Smooth muscle cell (in vitro differentiated cells): ENCODE data around the gene SUSD2. TPM values are rescaled to one million over a fixed set of nuclear protein-coding genes. Genes with fewer than 3 reads are reported as not detected.

Source experiments
- DNase-seq: peaks from one replicate; lab custom pipeline; 2025; ENCODE audit not compliant: unreplicated experiment; lab: John Stamatoyannopoulos, UW
- H2AFZ ChIP-seq: fragments of 200-600 bp; sonication (generic); 2 replicates; pipeline ENCODE4 v1.6.0; 2016; ENCODE audit warnings: antibody characterized with exemption, low read depth, mild to moderate bottlenecking
- H3F3A ChIP-seq: fragments of 200-600 bp; sonication (generic); 2 replicates; pipeline ENCODE4 v1.6.0; 2017; ENCODE audit warnings: antibody characterized with exemption, low read depth
- H3K27ac ChIP-seq: fragments of 200-600 bp; sonication (generic); 2 replicates; pipeline ENCODE4 v1.5.1; 2016; ENCODE audit warnings: low read depth, mild to moderate bottlenecking
- H3K27me3 ChIP-seq: fragments of 200-600 bp; sonication (generic); 2 replicates; pipeline ENCODE4 v1.6.1; 2016; ENCODE audit warnings: low read depth, mild to moderate bottlenecking
- H3K36me3 ChIP-seq: fragments of 200-600 bp; sonication (generic); 2 replicates; pipeline ENCODE4 v1.5.1; 2016; ENCODE audit warnings: low read depth
- H3K4me1 ChIP-seq: fragments of 200-600 bp; sonication (generic); 2 replicates; pipeline ENCODE4 v1.5.1; 2016; ENCODE audit warnings: low read depth
- H3K4me2 ChIP-seq: fragments of 200-600 bp; sonication (generic); 2 replicates; pipeline ENCODE4 v1.6.0; 2016; ENCODE audit warnings: mild to moderate bottlenecking
- H3K4me3 ChIP-seq: fragments of 200-600 bp; sonication (generic); 2 replicates; pipeline ENCODE4 v1.5.1; 2016; ENCODE audit warnings: mild to moderate bottlenecking
- H3K79me2 ChIP-seq: fragments of 200-600 bp; sonication (generic); 2 replicates; pipeline ENCODE4 v1.6.0; 2016; ENCODE audit warnings: low read depth, mild to moderate bottlenecking
- H3K9ac ChIP-seq: fragments of 200-600 bp; sonication (generic); 2 replicates; pipeline ENCODE4 v1.6.0; 2016; ENCODE audit warnings: low read depth
- H3K9me3 ChIP-seq: fragments of 200-600 bp; sonication (generic); replicated peaks from 2 replicates; pipeline ENCODE4 v1.5.1; 2016; ENCODE audit warnings: low read depth
- H4K20me1 ChIP-seq: fragments of 200-600 bp; sonication (generic); 2 replicates; pipeline ENCODE4 v1.6.0; 2016; ENCODE audit warnings: low read depth
- WGBS: methylation state at CpG from one replicate; pipeline ENCODE4 v1.1.7; 2016; ENCODE audit warnings: low lambda C conversion rate; 5-methylcytosine and 5-hydroxymethylcytosine counted together
- polyA plus RNA-seq: library from polyadenylated mRNA; unstranded; fragments of >200 nt; fragmentation: Nextera tagmentation; extraction: Ambion mirVana; gene quantifications from 2 replicates; pipeline ENCODE4 v1.2.1, GENCODE V29; 2016
- total RNA-seq: library from RNA; depleted of rRNA; stranded (reverse); fragments of >200 nt; gene quantifications from 2 replicates; pipeline ENCODE4 v1.2.3, GENCODE V29; 2014
- TF ChIP-seq, protein P1 (sequence below): fragments of 200-600 bp; sonication (generic); IDR thresholded peaks from 2 replicates; pipeline ENCODE4 v1.5.1; 2017; ENCODE audit warnings: borderline replicate concordance, mild to moderate bottlenecking, antibody characterized with exemption; ENCODE audit not compliant: insufficient read depth, poor library complexity, severe bottlenecking

Gene SUSD2
- total and polyA plus RNA-seq, 2 experiments from 2014 or later = 1.1 to 1.2 TPM

GRCh38 chr22:24147666-24148065 lies 33.6 kb upstream of the SUSD2 start:
- no peaks in the 10 kb centered on the region for H3K9me3 ChIP-seq
- WGBS = 94% methylated on average over 3 of the region's 3 CpGs
- H3K79me2 ChIP-seq = no peaks in the 10 kb centered on the region
- H3F3A ChIP-seq = no peaks in the 10 kb centered on the region
- H3K4me3 ChIP-seq = no peak overlapping the region
- H3K27me3 ChIP-seq = no peaks in the 10 kb centered on the region
- peaks cover 72% of the 10 kb centered on the region for H4K20me1 ChIP-seq
- peaks cover 15% of the 10 kb centered on the region for H3K4me1 ChIP-seq
- no peak overlapping the region for H3K9ac ChIP-seq
- TF ChIP-seq, protein P1, sequence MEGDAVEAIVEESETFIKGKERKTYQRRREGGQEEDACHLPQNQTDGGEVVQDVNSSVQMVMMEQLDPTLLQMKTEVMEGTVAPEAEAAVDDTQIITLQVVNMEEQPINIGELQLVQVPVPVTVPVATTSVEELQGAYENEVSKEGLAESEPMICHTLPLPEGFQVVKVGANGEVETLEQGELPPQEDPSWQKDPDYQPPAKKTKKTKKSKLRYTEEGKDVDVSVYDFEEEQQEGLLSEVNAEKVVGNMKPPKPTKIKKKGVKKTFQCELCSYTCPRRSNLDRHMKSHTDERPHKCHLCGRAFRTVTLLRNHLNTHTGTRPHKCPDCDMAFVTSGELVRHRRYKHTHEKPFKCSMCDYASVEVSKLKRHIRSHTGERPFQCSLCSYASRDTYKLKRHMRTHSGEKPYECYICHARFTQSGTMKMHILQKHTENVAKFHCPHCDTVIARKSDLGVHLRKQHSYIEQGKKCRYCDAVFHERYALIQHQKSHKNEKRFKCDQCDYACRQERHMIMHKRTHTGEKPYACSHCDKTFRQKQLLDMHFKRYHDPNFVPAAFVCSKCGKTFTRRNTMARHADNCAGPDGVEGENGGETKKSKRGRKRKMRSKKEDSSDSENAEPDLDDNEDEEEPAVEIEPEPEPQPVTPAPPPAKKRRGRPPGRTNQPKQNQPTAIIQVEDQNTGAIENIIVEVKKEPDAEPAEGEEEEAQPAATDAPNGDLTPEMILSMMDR = no peak
- no peak overlapping the region for H3K4me2 ChIP-seq
- no peaks in the 10 kb centered on the region for H3K36me3 ChIP-seq
- no peak overlapping the region for H2AFZ ChIP-seq
- peak overlapping the region; percentile 60 for H3K27ac ChIP-seq
- DNase-seq = no peak

DNA sequence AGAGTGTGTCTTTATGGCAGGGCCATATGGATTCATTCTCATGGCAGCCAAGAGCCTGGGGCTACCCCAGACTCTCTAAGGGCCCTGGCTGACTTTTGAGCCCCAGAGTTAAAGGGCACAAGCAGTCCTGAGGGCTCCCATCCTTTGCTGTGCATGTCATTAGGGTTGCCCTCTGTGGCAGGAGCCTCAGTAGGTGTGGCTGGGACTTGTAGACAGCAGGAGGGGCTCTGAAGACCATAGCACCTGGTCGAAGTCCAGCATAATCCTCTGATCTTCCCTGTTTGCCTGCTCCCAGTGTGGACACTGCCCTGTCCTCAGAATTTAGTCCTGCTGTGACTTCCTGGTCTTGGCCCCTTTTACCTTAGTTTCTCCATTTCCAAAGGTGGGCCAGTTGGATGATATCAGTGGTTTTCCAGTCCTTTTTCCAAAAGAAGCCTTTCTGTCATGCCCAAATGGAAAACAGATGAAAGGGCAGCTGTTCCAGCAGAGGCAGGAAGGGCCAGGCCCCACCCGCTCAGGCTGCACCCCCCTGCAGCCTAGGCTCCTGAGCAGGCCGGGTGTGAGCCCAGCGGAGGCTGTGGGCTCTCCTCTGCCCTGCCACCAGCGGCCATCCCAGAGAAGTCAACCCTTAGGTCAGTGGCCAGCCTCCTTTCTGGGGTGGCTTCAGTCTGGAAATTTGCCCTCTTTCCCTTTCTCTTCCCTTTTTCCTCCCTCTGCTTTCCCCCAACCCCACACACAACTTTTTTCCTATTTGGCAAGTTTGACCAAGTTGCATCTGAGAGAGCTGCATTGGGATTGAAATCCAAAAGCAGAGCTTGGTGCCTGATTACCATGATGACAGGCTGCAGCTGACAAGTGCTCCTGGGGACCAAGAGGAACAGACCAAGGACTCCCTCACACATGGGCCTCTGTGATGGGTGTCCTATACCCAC lies 32.8 kb upstream of the SUSD2 start:
- Histone ChIP-seq H3K9ac (no peak overlapping the region), H3K36me3 (no peaks in the 10 kb centered on the region), H3K27me3 (no peaks in the 10 kb centered on the region), H2AFZ (no peak overlapping the region), H3K4me1 (peaks cover 15% of the 10 kb centered on the region), H3K27ac (no peak overlapping the region), H3K4me2 (no peak overlapping the region), H3K4me3 (no peak overlapping the region), H3F3A (no peaks in the 10 kb centered on the region), H3K9me3 (no peaks in the 10 kb centered on the region), H3K79me2 (no peaks in the 10 kb centered on the region), H4K20me1 (peaks cover 72% of the 10 kb centered on the region)
- no peak for DNase-seq
- TF ChIP-seq, protein P1 = no peak
- 99% methylated on average over 5 of the region's 5 CpGs for WGBS

GRCh38 chr22:24149198-24149590 lies 32.1 kb upstream of the SUSD2 start:
- TF ChIP-seq, protein P1 = no peak
- Histone ChIP-seq H4K20me1 (peaks cover 71% of the 10 kb centered on the region), H3K4me3 (no peak overlapping the region), H3K4me2 (no peak overlapping the region), H3K9me3 (no peaks in the 10 kb centered on the region), H3F3A (no peaks in the 10 kb centered on the region), H2AFZ (no peak overlapping the region), H3K79me2 (no peaks in the 10 kb centered on the region), H3K27ac (no peak overlapping the region), H3K27me3 (no peaks in the 10 kb centered on the region), H3K9ac (no peak overlapping the region), H3K36me3 (no peaks in the 10 kb centered on the region), H3K4me1 (peaks cover 15% of the 10 kb centered on the region)
- 95% methylated on average over 4 of the region's 4 CpGs for WGBS
- DNase-seq = no peak
